ENCODE results near the gene STIP1.

The STIP1 gene

GRCh38 chr11:64203421-64204079 lies 17.6 kb downstream of the STIP1 start:
- no peak for DNase-seq

- DNase-seq: no peak
Measured at GRCh38 chr11:64204080-64204440, 18.1 kb downstream of the STIP1 start.

- DNase-seq: no peak
Measured at GRCh38 chr11:64204464-64204989, 18.6 kb downstream of the STIP1 start.

- DNase-seq: no peak
Measured at GRCh38 chr11:64206457-64207255, 20.7 kb downstream of the STIP1 start, which contains the start of gene FERMT3. Gene FERMT3, plus strand, starts transcription at chr11:64206721. Its CDS starts 644 bp downstream, at chr11:64207365.

- DNase-seq: no peak
Measured at GRCh38 chr11:64207256-64208085, 21.5 kb downstream of the STIP1 start.

- no peak for DNase-seq
Measured at GRCh38 chr11:64208086-64208795, 22.3 kb downstream of the STIP1 start.

GRCh38 chr11:64208796-64209562 lies 23.0 kb downstream of the STIP1 start:
- no peak for DNase-seq

GRCh38 chr11:64209563-64209843 lies 23.5 kb downstream of the STIP1 start:
- no peak for DNase-seq

- DNase-seq: no peak
Measured at GRCh38 chr11:64210301-64211020, 24.5 kb downstream of the STIP1 start.

- DNase-seq: no peak
Measured at GRCh38 chr11:64211181-64211872, 25.4 kb downstream of the STIP1 start.

- no peak for DNase-seq
Measured at GRCh38 chr11:64216879-64217278, 30.9 kb downstream of the STIP1 start.

- DNase-seq: no peak
Measured at GRCh38 chr11:64218628-64219353, 32.8 kb downstream of the STIP1 start.

- no peak for DNase-seq
Measured at GRCh38 chr11:64219354-64219684, 33.3 kb downstream of the STIP1 start.

GRCh38 chr11:64219755-64220154 lies 33.8 kb downstream of the STIP1 start:
- DNase-seq: no peak

- no peak for DNase-seq
Measured at GRCh38 chr11:64220271-64220670, 34.3 kb downstream of the STIP1 start.

- no peak for DNase-seq
Measured at GRCh38 chr11:64220798-64221197, 34.8 kb downstream of the STIP1 start.

- no peak for DNase-seq
Measured at GRCh38 chr11:64222651-64223000, 36.7 kb downstream of the STIP1 start.

- no peak for DNase-seq
Measured at GRCh38 chr11:64223001-64223651, 37.2 kb downstream of the STIP1 start.

GRCh38 chr11:64224151-64224890 lies 38.4 kb downstream of the STIP1 start:
- no peak for DNase-seq

Data from NCI-H1048 (cell line).